Muscle of leg (tissue), 11 donors: ENCODE measurements around the gene SAC3D1. TPM values are rescaled to one million over a fixed set of nuclear protein-coding genes. Genes with fewer than 3 reads are reported as not detected.
"Not testable (repeated sequence)": the region's sequence is repeated elsewhere in the genome, so short reads cannot be mapped to it uniquely, and the experiment has no call there.

Experiments used
- DNase-seq: peaks from one replicate; pipeline ENCODE4 v3.0.0; 2013
- H3K27ac ChIP-seq: one replicate; pipeline ENCODE4 v1.5.1; 2013; ENCODE audit warnings: mild to moderate bottlenecking, low read length, control low read depth
- H3K27me3 ChIP-seq: one replicate; pipeline ENCODE4 v1.6.1; 2013; ENCODE audit warnings: low read length; ENCODE audit not compliant: control insufficient read depth, insufficient read depth
- H3K36me3 ChIP-seq: one replicate; pipeline ENCODE4 v1.6.1; 2013; ENCODE audit warnings: low read length; ENCODE audit not compliant: control insufficient read depth, insufficient read depth
- H3K4me1 ChIP-seq: one replicate; pipeline ENCODE4 v1.6.1; 2013; ENCODE audit warnings: low read length; ENCODE audit not compliant: control insufficient read depth, insufficient read depth
- H3K4me3 ChIP-seq: one replicate; pipeline ENCODE4 v1.5.1; 2013; ENCODE audit warnings: low read length, control low read depth
- H3K9me3 ChIP-seq: replicated peaks from 2 replicates; pipeline ENCODE4 v1.6.1; 2013; ENCODE audit warnings: low read depth, low read length; ENCODE audit not compliant: control insufficient read depth
- WGBS: methylation state at CpG from one replicate; pipeline ENCODE4 v1.1.5; 2013; ENCODE audit warnings: missing lambda C conversion rate; ENCODE audit not compliant: insufficient coverage; 5-methylcytosine and 5-hydroxymethylcytosine counted together
- polyA plus RNA-seq, 8 donors: library from polyadenylated mRNA; unstranded; fragments of 120-200 nt; gene quantifications; one replicate each; pipeline versions ENCODE4 v1.2.1 to v1.2.3, GENCODE V29; 2013; ENCODE audit warnings: inconsistent platforms in 1 of 8, low replicate concordance in 1 of 8; ENCODE audit not compliant: insufficient read length in 8 of 8, insufficient read depth in 1 of 8
- total RNA-seq: library from RNA; stranded (reverse); fragments of 120-200 nt; gene quantifications from one replicate; pipeline ENCODE4 v1.2.4, GENCODE V29; 2013

Gene SAC3D1
- total and polyA plus RNA-seq, 9 donors: 6.7 to 16.0 (median 15.1) TPM

DNA sequence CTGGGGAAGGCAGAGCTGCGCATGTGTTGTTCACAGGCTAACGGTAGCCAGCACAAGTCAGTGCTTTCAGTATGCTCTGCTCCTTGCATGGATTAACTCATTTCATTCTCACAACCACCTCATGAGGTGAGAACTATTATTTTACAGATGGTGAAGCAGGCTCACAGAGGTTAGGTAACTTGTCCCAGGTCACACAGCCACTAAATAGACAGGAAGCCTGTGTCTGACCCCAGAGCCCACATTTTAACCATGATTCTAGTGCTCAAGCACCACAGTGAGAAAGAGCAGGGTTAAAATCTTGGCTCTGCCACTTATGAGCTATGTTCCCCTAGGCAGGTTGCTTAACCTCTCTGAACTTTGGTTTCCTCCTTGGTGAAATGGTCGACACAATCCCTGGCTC is 20.0 kb upstream of the SAC3D1 start:
- Histone ChIP-seq H3K36me3 (peaks cover 49% of the 10 kb centered on the region), H3K9me3 (no peaks in the 10 kb centered on the region), H3K27me3 (no peaks in the 10 kb centered on the region), H3K27ac (no peak overlapping the region), H3K4me1 (no peaks in the 10 kb centered on the region), H3K4me3 (no peak overlapping the region)
- no peak for DNase-seq
- WGBS: 40% methylated on average over 1 of the region's 3 CpGs

GRCh38 chr11:65021509-65021908 is 19.5 kb upstream of the SAC3D1 start:
- H3K4me1 ChIP-seq: no peaks in the 10 kb centered on the region
- no peak for DNase-seq
- H3K36me3 ChIP-seq: peaks cover 49% of the 10 kb centered on the region
- no peak overlapping the region for H3K4me3 ChIP-seq
- 70% methylated on average over 3 of the region's 11 CpGs for WGBS
- no peaks in the 10 kb centered on the region for H3K9me3 ChIP-seq
- no peak overlapping the region for H3K27ac ChIP-seq
- H3K27me3 ChIP-seq: no peaks in the 10 kb centered on the region

DNA sequence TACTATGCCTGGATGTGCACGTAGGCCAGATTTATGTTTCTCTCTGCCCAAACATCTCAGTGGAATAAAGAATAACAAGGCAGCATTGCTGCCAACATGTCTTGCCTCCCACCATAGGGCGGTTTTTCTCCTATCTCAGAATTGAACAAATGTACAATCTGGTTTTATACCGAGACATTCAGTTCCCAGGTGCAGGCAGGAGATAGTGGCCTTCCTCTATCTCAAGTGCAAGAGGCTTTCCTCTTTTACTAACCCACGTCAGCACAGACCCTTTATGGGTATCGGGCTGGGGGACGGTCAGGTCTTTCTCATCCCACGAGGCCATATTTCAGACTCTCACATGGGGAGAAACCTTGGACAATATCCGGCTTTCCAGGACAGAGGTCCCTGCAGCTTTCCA is 17.5 kb upstream of the SAC3D1 start:
- not testable (repeated sequence) for H3K9me3 ChIP-seq, H3K4me1 ChIP-seq, H3K4me3 ChIP-seq, H3K27me3 ChIP-seq, DNase-seq, H3K27ac ChIP-seq
- H3K36me3 ChIP-seq: peaks cover 32% of the 10 kb centered on the region
- 76% methylated on average over 7 of the region's 8 CpGs for WGBS

DNA sequence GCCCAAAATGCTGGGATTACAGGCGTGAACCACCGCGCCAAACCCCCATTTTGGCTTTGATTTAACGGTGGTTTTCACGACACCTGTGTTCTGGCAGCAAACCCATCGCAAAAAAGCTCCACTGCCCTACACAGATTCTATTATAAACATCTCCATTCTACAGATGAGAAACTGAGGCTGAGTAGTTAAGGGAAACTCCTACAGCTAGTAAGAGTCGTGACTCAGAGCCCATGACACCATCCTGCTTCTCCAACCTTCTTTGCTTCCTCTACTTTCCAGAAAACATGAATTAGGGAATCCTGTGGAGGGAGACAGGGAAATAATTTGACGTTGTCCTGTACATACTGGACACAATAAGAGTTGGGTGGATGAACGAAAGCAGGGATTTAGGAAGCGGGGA is 14.2 kb upstream of the SAC3D1 start:
- H3K4me1 ChIP-seq: peaks cover 10% of the 10 kb centered on the region
- H3K27me3 ChIP-seq: no peaks in the 10 kb centered on the region
- 83% methylated on average over 3 of the region's 10 CpGs for WGBS
- H3K9me3 ChIP-seq: no peaks in the 10 kb centered on the region
- peak overlapping the region; percentile 66 for H3K4me3 ChIP-seq
- peak overlapping the region; percentile 93 for H3K27ac ChIP-seq
- DNase-seq: no peak
- H3K36me3 ChIP-seq: peaks cover 19% of the 10 kb centered on the region

GRCh38 chr11:65027213-65028067 is 13.6 kb upstream of the SAC3D1 start, which contains the start of gene SNX15:
Gene SNX15, plus strand, starts transcription at chr11:65027439. Its CDS starts 99 bp downstream, at chr11:65027538.
- Histone ChIP-seq H3K27me3 (no peaks in the 10 kb centered on the region), H3K4me1 (peaks cover 10% of the 10 kb centered on the region)

DNA sequence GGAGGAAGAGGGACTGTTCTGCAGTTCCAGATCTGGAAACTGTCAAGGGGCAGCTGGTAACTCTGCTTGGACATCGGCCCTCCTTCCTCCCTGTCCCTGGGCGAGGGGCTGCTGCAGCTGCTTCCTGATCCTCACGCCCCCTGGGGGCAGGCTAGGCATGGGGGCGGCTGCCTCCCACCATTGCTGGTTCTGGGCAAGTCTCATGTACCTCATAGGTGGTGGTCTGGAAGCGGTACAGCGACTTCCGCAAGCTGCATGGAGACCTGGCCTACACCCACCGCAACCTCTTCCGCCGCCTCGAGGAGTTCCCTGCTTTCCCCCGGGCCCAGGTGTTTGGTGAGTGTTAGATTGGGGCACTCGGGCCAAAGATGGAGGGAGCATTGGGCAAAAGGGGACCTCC is 8.8 kb upstream of the SAC3D1 start:
- no peak for DNase-seq
- 75% methylated on average over 10 of the region's 13 CpGs for WGBS
- peaks cover 5% of the 10 kb centered on the region for H3K4me1 ChIP-seq
- H3K9me3 ChIP-seq: no peaks in the 10 kb centered on the region
- no peak overlapping the region for H3K27ac ChIP-seq
- no peaks in the 10 kb centered on the region for H3K27me3 ChIP-seq
- no peak overlapping the region for H3K4me3 ChIP-seq
- peaks cover 52% of the 10 kb centered on the region for H3K36me3 ChIP-seq

More at GRCh38 chr11:65027213-65028067, 13.6 kb upstream of the SAC3D1 start, which contains the start of gene SNX15:
- 0% methylated on average over 34 of the region's 51 CpGs for WGBS
- Histone ChIP-seq H3K27ac (peak within 1 kb of the TSS; percentile 93), H3K4me3 (peak within 1 kb of the TSS; percentile 66), H3K9me3 (no peaks in the 10 kb centered on the region), H3K36me3 (peaks cover 19% of the 10 kb centered on the region)
- peak; percentile 99 for DNase-seq

- no peaks in the 10 kb centered on the region for H3K9me3 ChIP-seq
- DNase-seq: no peak
- H3K36me3 ChIP-seq: peaks cover 67% of the 10 kb centered on the region
- no peak overlapping the region for H3K4me3 ChIP-seq
- 85% methylated on average over 2 of the region's 2 CpGs for WGBS
- H3K27me3 ChIP-seq: no peaks in the 10 kb centered on the region
- H3K27ac ChIP-seq: no peak overlapping the region
- no peaks in the 10 kb centered on the region for H3K4me1 ChIP-seq
Measured at GRCh38 chr11:65034423-65034822, 6.6 kb upstream of the SAC3D1 start.

DNA sequence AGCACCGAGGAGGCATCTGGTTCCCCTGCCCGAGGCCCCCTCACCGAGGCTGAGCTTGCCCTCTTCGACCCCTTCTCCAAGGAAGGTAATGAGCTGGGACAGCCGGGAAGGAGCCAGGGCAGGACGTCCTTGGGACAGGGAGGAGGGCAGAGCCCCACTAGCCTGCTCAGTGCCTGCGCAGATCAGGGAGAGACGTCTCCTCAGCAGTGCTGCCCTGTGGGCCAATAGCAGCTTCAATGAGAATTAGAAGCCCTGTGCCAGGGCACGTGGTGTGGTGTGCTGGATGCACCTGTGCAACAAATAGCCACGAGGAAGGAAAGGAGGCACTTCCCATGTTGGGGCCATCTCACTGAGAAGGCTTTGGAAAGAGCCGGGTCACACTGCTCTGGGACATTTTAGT is 5.4 kb upstream of the SAC3D1 start:
- no peak for DNase-seq
- no peak overlapping the region for H3K27ac ChIP-seq
- no peaks in the 10 kb centered on the region for H3K27me3 ChIP-seq
- no peaks in the 10 kb centered on the region for H3K9me3 ChIP-seq
- H3K36me3 ChIP-seq: peaks cover 70% of the 10 kb centered on the region
- WGBS: 69% methylated on average over 8 of the region's 11 CpGs
- H3K4me3 ChIP-seq: no peak overlapping the region
- peaks cover 5% of the 10 kb centered on the region for H3K4me1 ChIP-seq

DNA sequence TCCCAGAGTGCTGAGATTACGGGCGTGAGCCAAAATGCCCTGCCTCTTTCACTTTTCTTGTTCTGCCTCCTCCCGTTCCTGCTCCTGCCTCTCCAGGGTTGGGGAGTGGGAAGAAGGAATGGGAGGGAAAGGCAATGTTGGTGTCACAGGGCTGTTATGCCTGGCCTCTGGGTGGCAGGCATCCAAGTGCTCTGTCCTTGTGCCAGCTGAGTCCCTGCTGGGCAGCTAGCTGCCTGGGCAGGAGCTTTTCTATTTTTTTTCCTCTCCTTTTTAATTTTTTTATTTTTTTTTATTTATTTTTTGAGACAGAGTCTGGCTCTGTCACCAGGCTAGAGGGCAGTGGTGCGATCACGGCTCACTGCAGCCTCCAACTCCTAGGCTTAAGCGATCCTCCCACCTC is 4.1 kb upstream of the SAC3D1 start:
- H3K36me3 ChIP-seq: peaks cover 60% of the 10 kb centered on the region
- no peaks in the 10 kb centered on the region for H3K27me3 ChIP-seq
- H3K27ac ChIP-seq: no peak overlapping the region
- no peak overlapping the region for H3K4me3 ChIP-seq
- H3K9me3 ChIP-seq: no peaks in the 10 kb centered on the region
- WGBS: no CpG with 5 or more reads among the region's 6 CpGs
- peak; percentile 38 for DNase-seq
- H3K4me1 ChIP-seq: peaks cover 9% of the 10 kb centered on the region

DNA sequence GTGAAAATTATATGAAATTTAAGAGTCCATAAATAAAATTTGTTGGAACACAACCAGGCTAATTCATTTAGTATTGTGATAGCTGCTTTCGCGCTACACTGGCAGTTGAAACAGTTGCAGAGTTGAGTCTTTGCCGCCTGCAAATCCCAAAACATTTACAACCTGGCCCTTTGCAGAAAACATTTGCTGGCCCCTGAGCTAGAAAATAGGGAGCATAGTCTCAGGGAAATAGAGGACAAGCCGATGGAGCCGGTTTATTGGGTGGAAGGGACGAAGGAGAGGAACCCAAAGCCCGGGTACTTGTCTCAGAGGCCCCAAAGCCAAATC is 527 bp upstream of the SAC3D1 start:
- Histone ChIP-seq H3K36me3 (peaks cover 57% of the 10 kb centered on the region), H3K27ac (peak overlapping the region; percentile 99), H3K4me1 (peaks cover 31% of the 10 kb centered on the region), H3K9me3 (no peaks in the 10 kb centered on the region), H3K4me3 (peak overlapping the region; percentile 81), H3K27me3 (no peaks in the 10 kb centered on the region)
- WGBS: 0% methylated on average over 4 of the region's 7 CpGs
- DNase-seq: no peak
